NCI-H510A treated with DMSO at 0.1 percent for 48 hours (cell line): ENCODE measurements around the gene CEP72.
A peak's percentile ranks its signal among the peaks of the same experiment; 100 is the strongest.
"Not testable (repeated sequence)": the region's sequence is repeated elsewhere in the genome, so short reads cannot be mapped to it uniquely, and the experiment has no call there.

Source experiments
- DNase-seq: peaks from one replicate; lab custom pipeline; 2025; lab: John Stamatoyannopoulos, UW

The CEP72 gene

DNA sequence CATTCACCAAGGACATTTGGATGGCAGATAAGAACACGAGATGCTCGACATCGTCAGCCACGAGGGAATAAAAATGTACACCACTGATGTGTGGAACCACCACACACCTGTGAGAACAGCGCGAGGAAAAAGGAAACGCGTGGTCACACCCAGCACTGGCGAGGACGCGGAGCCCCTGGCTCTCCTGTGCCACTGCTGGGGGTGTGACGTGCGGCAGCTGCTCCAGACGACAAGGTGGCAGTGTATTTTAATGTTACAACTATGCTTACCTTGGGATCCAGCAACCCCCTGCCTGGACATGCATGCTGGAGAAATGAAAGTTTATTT, 13.6 kb upstream of the CEP72 start:
- no peak for DNase-seq

DNA sequence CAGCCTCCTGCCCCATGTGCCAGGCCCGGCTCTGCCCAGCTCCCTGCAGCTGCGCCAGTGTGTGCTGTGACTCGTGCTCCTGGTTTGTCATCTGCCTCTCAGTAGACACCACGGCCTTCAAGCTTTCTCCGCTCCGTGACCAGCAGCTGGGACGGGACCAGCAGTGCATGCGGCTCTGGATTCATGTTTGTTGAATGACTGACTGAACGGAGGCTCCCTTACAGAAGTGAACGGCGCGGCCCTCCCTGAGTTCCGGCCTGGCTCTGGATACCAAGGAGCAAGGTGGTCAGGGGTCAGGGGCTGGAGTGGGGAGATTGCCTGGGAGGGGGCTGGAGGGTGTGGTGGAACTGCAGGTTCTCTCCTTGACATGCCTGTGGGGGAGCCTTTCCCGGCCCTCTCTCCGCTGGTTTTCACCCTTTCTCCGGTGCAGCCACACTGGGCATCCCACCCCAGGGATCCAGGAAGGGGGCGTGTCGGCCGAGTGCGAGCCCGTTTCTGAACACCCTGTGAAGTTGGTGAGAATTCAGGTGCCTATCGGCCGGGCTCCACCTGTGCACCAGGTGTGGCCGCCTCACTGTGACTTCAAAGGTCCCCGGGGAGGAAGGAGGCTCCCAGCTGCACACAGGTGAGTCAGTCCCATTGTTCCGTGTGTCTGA, 11.1 kb upstream of the CEP72 start:
- DNase-seq: peak; percentile 77

GRCh38 chr5:601771-602465, 10.2 kb upstream of the CEP72 start:
- no peak for DNase-seq

GRCh38 chr5:602466-603035, 9.6 kb upstream of the CEP72 start:
- no peak for DNase-seq

- DNase-seq: no peak
Measured at GRCh38 chr5:603081-603998, 8.8 kb upstream of the CEP72 start.

DNA sequence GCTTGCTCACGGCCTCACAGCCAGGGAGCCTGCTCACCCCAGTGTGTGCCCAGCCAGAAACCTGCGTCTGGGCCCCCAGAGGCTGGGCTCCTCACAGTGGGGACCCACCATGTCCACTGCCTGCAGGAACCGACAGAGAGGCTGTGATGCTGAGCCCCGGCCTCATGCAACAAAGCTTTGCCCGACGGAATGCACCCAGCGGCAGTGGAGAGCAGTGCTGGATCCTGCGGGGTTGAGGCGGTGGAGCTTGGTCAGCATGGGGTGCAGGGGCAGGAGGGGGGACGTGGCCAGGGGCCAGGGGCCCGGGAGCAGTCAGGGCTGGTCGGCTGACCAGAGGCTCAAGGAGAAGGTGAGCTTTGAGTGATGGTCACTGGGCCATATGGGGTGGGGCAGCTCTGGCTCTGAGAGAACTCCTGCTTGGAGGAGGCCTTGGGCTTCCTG, 7.7 kb upstream of the CEP72 start:
- no peak for DNase-seq

DNA sequence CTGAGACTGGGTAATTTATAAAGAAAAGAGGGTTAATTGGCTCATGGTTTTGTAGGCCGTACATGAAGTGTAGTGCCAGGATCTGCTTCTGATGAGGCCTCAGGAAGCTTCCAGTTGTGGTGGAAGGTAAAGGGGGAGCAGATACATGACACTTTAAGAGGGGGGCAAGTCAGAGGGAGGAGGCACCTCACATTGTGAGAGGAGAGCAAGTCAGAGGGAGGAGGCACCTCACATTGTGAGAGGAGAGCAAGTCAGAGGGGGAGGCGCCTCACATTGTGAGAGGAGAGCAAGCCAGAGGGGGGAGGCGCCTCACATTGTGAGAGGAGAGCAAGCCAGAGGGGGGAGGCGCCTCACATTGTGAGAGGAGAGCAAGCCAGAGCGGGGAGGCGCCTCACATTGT, 7.0 kb upstream of the CEP72 start:
- not testable (repeated sequence) for DNase-seq

DNA sequence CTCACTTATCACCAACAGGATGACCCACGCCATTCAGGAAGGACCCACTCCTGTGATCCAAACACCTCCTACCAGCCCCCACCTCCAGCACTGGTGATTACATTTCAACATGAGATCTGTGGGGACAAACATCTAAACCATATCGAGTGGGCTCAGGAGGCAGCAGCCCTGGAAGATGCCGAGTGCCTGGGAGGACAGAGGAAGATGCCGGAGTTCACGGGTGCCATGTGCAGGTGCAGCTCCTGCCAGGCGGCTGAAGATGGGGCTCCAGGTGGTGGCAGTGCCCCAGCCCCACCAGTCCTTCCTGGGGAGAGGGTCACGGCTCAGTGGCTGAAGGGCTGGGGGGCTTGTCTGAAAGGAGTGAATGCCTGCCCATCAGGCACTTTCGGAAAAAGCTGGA, 6.1 kb upstream of the CEP72 start:
- no peak for DNase-seq

DNA sequence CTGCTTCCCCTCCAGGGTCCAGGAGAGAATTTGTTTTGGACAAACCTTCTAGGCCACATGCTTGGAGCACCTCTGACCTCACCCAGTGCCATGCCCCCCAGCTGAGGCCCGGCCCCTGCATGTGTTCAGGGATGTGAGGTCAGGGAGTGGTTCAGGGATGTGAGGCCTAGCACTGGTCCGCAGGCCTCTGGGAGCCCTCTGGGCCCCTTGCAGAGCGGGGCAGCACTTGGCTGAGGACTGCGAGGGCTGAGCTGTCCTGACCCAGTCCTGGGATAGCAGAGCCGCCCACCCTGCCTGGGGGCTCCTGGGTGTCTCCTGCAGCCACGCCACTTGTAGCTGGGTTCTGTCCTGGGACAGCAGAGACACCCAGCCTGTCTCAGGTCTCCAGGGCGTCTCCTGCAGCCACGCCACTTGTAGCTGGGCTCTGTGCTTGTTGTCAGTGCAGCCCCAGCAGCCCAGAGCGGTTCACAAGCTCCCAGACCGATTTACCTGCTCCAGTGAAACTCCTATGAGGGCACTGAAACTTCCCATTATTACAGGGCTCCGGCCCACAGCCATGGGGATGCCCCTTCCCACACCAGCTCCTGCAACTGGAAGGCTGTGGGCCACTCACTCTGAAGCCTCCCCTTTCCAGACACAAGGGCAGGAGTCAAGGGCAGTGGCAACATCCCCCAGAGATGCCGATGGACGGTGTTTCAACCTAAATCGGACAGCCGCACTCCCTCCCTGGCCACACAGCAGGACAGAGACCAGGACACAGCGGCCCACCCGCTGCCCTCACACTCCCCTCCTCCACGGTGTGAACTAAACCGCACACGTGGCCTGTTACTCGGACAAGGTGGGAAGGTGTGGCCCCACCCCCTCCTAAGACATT, 5.4 kb upstream of the CEP72 start:
- no peak for DNase-seq

GRCh38 chr5:607541-608428, 4.4 kb upstream of the CEP72 start:
- no peak for DNase-seq

DNA sequence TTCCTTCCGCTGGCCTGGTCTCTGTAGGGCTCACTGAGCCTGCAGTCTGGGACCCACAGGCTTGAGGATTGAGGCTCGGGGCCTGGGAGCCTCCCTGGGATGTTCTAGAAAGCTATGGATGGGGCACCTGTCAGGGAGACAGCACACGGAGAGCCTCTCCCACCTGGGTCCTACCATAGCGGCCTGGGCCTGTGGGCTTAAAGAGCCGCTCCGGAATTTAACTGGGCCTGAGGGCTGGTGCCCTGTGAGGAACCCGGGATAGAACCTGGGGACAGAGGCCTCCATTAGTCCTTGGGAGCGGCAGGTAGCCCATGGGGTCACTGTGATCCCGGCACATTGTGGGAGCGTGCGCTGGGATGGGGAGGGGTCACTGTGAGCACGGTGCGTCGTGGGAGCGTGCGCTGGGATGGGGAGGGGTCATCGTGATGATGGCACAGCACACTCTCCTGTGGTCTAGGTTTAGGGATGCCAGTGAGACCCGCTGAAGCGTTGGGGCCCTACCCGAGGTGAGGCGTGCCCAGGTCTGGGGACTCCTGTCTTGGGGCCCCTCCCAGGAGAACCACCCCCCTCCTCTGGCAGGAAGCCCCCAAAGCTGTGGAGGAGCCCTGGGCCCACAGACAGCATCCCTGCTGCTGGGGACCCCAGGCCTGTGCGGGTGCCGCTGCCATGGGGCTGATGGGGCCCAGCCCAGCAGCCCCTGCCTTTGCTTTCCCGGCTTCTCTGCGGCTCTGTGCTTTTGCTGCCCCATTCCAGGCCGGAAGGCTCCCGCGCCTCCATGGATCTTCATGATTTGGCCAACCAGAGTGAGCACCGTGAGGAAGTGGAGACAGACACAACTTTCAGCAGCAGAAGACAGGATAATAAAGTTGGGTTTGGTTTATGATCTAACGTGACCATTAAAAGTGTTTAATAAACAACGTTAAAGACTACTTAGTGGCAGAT, 3.4 kb upstream of the CEP72 start:
- no peak for DNase-seq

DNA sequence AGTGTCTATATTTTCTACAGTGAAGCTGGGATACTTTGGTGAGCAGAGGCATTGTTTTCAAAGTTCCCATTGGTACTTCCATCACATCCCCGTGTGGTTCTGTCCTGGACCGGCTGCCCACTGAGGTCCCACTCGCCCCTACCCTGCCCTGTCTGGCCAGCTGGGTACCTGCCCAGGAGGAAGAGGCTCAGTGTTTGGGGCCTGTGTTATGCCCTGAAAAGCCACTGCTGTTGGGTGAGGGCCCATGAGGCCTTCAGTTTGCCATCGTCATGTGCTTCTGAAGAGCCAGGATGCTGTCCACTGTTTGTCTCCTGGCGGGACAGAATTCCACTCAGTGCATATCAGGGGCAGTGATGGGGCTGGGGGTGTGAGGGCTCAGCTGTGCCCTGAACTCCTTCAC, 2.6 kb upstream of the CEP72 start:
- DNase-seq: no peak

DNA sequence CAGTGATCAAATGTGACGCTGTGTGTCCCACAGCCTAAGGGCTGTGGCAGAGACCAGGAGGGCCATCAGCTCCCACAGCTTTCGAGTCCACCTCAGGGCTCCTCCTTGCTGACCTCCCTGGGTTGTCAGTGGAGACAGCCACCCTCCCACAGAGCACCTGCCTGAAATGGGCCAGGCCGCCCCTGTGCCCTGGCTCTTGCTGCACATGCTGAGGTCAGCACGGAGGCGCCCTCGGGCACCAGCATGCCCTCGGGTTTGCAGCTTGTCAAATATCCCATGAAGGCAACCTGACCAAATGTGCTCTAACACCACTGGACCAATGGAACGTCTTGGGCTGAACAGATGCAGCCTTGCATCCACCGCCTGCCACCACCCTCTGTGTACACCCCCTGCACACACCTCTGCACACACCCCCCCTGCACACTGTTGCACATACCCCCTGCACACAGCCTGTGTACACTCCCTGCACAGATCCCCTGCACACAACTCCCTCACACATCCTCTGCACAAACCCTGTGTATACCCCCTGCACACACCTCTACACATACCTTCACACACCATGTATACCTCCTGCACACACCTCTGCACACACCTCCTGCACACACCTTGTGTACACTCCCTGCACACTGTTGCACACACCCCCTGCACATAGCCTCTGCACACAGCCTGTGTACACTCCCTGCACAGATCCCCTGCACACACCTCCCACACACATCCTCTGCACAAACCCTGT, 2.0 kb upstream of the CEP72 start:
- no peak for DNase-seq

- no peak for DNase-seq
Measured at GRCh38 chr5:610744-611730, 1.1 kb upstream of the CEP72 start.

DNA sequence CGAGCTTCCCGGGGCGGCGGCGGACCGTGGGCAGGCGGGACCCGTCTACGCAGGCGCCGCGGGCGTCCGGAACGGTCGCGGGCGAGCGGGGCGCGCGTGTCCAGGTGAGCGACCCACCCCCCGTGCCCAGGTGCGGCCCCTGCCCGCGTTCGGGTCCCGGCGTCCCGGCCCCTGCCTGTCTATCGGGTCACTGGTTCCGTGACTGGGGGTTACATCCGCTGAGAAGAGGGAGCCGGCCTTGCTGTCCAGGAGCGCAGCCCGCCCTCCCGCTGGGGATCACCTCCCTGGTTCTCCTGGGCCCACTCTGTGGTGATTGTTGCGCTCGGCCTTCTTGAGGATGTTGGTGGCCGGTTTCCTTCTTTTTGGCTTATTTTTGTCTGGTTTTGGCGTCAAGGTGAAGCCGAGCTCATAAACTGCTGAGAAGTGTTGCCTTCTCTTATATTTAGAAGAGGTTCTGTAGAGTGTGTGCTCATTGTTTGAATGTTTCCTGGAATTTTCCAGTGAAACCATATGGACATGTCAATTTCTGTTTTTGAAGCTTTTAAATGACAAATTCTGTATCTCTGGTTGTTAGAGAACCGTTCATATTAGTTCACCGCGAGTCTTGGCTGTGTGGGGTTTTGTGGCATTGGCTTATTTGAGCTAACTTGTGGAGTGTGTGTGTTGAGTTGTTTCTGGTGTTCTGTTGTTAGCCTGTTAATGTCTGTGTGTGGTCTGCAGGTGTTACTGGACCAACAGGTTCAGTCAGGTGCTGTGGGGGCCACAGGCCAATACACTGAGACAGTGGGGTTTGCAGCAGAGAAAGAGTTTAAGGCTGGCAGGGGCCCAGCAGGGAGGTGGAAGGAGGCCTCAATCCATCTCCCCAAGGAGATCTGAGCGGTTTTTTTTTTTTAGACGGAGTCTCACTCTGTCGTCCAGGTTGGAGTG, 621 bp downstream of the CEP72 start:
- DNase-seq: peak; percentile 73

- DNase-seq: peak; percentile 42
Measured at GRCh38 chr5:616484-617039, 4.4 kb downstream of the CEP72 start.
